NCI-H146 (cell line): ENCODE results near the gene UHMK1.
"Not testable (repeated sequence)": the region's sequence is repeated elsewhere in the genome, so short reads cannot be mapped to it uniquely, and the experiment has no call there.

ENCODE experiments used
- DNase-seq: peaks from one replicate; lab custom pipeline; 2025; lab: John Stamatoyannopoulos, UW

The UHMK1 gene

GRCh38 chr1:162566870-162567269 lies 69.3 kb downstream of the UHMK1 start:
- no peak for DNase-seq

GRCh38 chr1:162568802-162569201 lies 71.2 kb downstream of the UHMK1 start:
- no peak for DNase-seq

DNA sequence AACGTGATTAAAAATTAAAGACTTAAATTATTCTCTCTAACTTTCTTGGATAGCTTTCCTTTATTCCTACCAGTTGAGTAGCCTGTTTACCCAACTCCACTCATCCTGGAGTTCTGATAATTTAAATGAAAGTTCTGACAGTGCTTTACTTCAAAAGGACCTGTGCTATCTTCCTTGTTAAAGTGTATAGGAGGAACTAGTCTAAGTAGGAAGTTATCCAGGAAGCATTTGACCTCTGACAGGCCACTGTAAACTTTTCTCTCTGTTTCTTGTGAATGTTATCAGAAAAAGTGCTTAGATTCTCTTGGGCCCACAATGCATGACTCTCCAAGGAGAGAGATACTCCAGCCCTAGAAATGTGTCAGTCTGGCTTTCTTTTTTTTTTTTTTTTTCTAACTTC lies 73.1 kb downstream of the UHMK1 start:
- DNase-seq: no peak

- not testable (repeated sequence) for DNase-seq
These were observed 73.5 kb downstream of the UHMK1 start for GRCh38 chr1:162571121-162571520.

- peak; percentile 47 for DNase-seq
These were observed 74.1 kb downstream of the UHMK1 start for GRCh38 chr1:162571696-162572095.

- no peak for DNase-seq
These were observed 75.5 kb downstream of the UHMK1 start for GRCh38 chr1:162573136-162573535.

DNA sequence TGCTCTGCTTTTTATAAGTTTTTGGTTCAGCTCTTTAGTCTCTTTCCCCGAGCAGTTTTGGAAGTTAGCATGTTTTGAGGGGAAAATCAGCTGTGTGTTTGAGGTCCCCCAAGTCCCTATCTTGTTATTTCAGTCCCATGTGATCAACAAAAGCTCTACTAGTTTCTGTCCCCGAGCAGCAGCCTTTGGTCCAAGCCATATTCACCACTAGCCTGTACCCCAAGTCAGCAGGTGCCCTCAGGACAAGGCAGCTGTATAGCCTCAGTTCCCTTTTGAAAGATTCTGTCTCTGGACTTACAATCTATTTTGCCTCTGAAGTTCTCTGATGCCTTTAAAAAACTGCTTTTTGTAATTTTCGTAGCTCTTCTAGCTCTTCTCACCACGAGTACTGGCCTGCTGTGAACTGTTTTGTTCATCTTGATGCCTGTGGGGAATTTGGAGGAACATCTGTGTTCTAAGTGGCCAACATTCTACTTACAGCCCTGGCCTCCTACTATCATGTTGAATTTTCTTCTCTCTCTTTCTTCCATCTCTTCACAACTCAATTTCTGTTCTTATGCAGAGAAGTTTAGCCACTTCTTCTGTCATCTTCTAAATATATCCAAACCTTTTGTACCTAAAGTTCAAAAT lies 80.6 kb downstream of the UHMK1 start:
- no peak for DNase-seq

DNA sequence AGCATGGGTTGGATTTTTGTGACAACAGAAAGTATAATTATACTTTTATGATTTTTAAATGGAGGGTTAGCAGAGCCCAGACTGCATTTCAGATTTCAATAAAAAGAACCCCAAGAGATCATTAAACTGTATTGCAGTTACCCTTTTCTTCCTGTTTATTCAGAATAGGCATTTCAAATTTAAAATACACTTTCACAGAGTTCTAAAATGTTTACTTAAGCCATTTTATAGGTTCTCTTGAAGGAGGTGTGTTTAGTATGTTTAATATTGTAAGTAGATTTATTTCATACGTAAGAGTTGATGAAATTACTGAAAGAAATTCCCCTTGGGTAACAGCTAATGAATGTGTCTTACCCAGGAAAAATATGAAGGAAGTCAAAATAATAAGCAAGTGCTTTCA lies 81.3 kb downstream of the UHMK1 start:
- no peak for DNase-seq
